ENCODE results near the gene DUSP5.

The DUSP5 gene

GRCh38 chr10:110553905-110554304 lies 56.2 kb downstream of the DUSP5 start:
- ChIA-PET CTCF (interaction anchor here (1.5 kb wide), 1 partner anchor 242 kb away, joined by 3 read pairs; no protein-coding TSS in a partner anchor), POLR2A (no interaction called here)
- H3K9me3 ChIP-seq (ENCODE audit: control insufficient read depth, insufficient read depth, low read depth, low read length) = no peaks in the 10 kb centered on the region
- no peaks in the 10 kb centered on the region for H3K36me3 ChIP-seq (ENCODE audit: control insufficient read depth in 2 of 2, insufficient read depth in 1 of 2, low read length in 2 of 2)
- TF ChIP-seq ZNF488 (tag by site-specific recombination; IDR thresholded peaks at IDR 0.05) (no peak), ZIC2 (tag by site-specific recombination; IDR thresholded peaks at IDR 0.05) (0 out of 2 replicates have a peak, but pooled peaks have one; percentile 24)
- no peak overlapping the region for H3K4me3 ChIP-seq (ENCODE audit: low read depth, low read length)
- no peak overlapping the region for H3K27ac ChIP-seq (ENCODE audit: extremely low read depth, low read depth, low read length)
- no peaks in the 10 kb centered on the region for H3K4me1 ChIP-seq (ENCODE audit: control insufficient read depth, insufficient read depth, low read length)

- ChIA-PET POLR2A (no interaction called here), CTCF (no interaction called here)
- no peak for TF ChIP-seq ZNF623 (tag by site-specific recombination; IDR thresholded peaks at IDR 0.05)
- no peak for TF ChIP-seq ZNF214 (tag by site-specific recombination; IDR thresholded peaks at IDR 0.05; ENCODE audit: borderline replicate concordance)
- TF ChIP-seq ZNF549 (tag by site-specific recombination; IDR thresholded peaks at IDR 0.05) = no peak
- TF ChIP-seq KLF1 (tag by site-specific recombination; IDR thresholded peaks at IDR 0.05) = no peak
- no peak for TF ChIP-seq ZNF274 (IDR thresholded peaks at IDR 0.05; ENCODE audit: low read length)
- TF ChIP-seq ZNF274 (tag by site-specific recombination; IDR thresholded peaks at IDR 0.05; ENCODE audit: borderline replicate concordance) = no peak
- no peak for TF ChIP-seq OSR2 (tag by site-specific recombination; IDR thresholded peaks at IDR 0.05)
- no peaks in the 10 kb centered on the region for H3K9me3 ChIP-seq (ENCODE audit: control insufficient read depth, insufficient read depth, low read depth, low read length)
- H3K4me1 ChIP-seq (ENCODE audit: control insufficient read depth, insufficient read depth, low read length) = no peaks in the 10 kb centered on the region
- H3K36me3 ChIP-seq (ENCODE audit: control insufficient read depth in 2 of 2, insufficient read depth in 1 of 2, low read length in 2 of 2) = no peaks in the 10 kb centered on the region
- H3K4me3 ChIP-seq (ENCODE audit: low read depth, low read length) = no peak overlapping the region
- H3K27ac ChIP-seq (ENCODE audit: extremely low read depth, low read depth, low read length) = no peak overlapping the region
Observed at GRCh38 chr10:110556296-110556695, 58.6 kb downstream of the DUSP5 start.

- H3K27ac ChIP-seq (ENCODE audit: extremely low read depth, low read depth, low read length) = no peak overlapping the region
- no peaks in the 10 kb centered on the region for H3K36me3 ChIP-seq (ENCODE audit: control insufficient read depth in 2 of 2, insufficient read depth in 1 of 2, low read length in 2 of 2)
- H3K4me1 ChIP-seq (ENCODE audit: control insufficient read depth, insufficient read depth, low read length) = no peaks in the 10 kb centered on the region
- CTCF ChIA-PET = interaction anchor here (0.7 to 0.9 kb wide), 2 partner anchors 223 to 245 kb away, joined by 3 read pairs; no protein-coding TSS in a partner anchor
- no peak overlapping the region for H3K4me3 ChIP-seq (ENCODE audit: low read depth, low read length)
- POLR2A ChIA-PET = no interaction called here
- H3K9me3 ChIP-seq (ENCODE audit: control insufficient read depth, insufficient read depth, low read depth, low read length) = no peaks in the 10 kb centered on the region
- 0 out of 2 replicates have a peak, but pooled peaks have one; percentile 29 for TF ChIP-seq ZNF660 (tag by site-specific recombination; IDR thresholded peaks at IDR 0.05)
- no peak for TF ChIP-seq ZIC2 (tag by site-specific recombination; IDR thresholded peaks at IDR 0.05)
- TF ChIP-seq ZNF610 (tag by site-specific recombination; IDR thresholded peaks at IDR 0.05; ENCODE audit: borderline replicate concordance) = no peak
- no peak for TF ChIP-seq ZNF521 (tag by site-specific recombination; IDR thresholded peaks at IDR 0.05)
- no peak for TF ChIP-seq ZSCAN18 (tag by site-specific recombination; IDR thresholded peaks at IDR 0.05)
- no peak for TF ChIP-seq REST (tag by site-specific recombination; IDR thresholded peaks at IDR 0.05)
- no peak for TF ChIP-seq KLF17 (tag by site-specific recombination; IDR thresholded peaks at IDR 0.05)
- TF ChIP-seq OVOL3 (tag by site-specific recombination; IDR thresholded peaks at IDR 0.05) = no peak
- no peak for TF ChIP-seq ZBTB20 (tag by site-specific recombination; IDR thresholded peaks at IDR 0.05)
- no peak for TF ChIP-seq YY2 (tag by site-specific recombination; IDR thresholded peaks at IDR 0.05)
- TF ChIP-seq ZNF76 (tag by site-specific recombination; IDR thresholded peaks at IDR 0.05; ENCODE audit: borderline replicate concordance, low read depth) = no peak
- TF ChIP-seq RBAK (tag by site-specific recombination; IDR thresholded peaks at IDR 0.05) = no peak
- TF ChIP-seq MEIS1 (CRISPR knock-in tag; IDR thresholded peaks at IDR 0.05; ENCODE audit: borderline replicate concordance) = no peak
- no peak for TF ChIP-seq GLI4 (tag by site-specific recombination; IDR thresholded peaks at IDR 0.05)
- TF ChIP-seq MZF1 (tag by site-specific recombination; IDR thresholded peaks at IDR 0.05; ENCODE audit: borderline replicate concordance) = no peak
- no peak for TF ChIP-seq ZSCAN5A (tag by site-specific recombination; IDR thresholded peaks at IDR 0.05)
Observed at GRCh38 chr10:110556969-110557601, 59.4 kb downstream of the DUSP5 start.
